Fibroblast of the aortic adventitia (primary cell): ENCODE data around the gene HMGA1. TPM values are rescaled to one million over a fixed set of nuclear protein-coding genes. Genes with fewer than 3 reads are reported as not detected.

ENCODE experiments used
- DNase-seq: peaks from one replicate; pipeline ENCODE4 v3.0.0-alpha.2; 2010; ENCODE audit warnings: low read depth
- H3K4me3 ChIP-seq: 2 replicates; pipeline ENCODE4 v1.5.1; 2011; ENCODE audit warnings: low read depth, mild to moderate bottlenecking, control low read depth, low read length, moderate library complexity
- CTCF ChIP-seq: IDR thresholded peaks from 2 replicates; pipeline ENCODE4 v1.5.1; 2011; ENCODE audit warnings: mild to moderate bottlenecking, low read length, control low read depth, inconsistent platforms; ENCODE audit not compliant: insufficient read depth
- total RNA-seq: library from RNA; depleted of rRNA; stranded (reverse); fragments of >200 nt; gene quantifications from 2 replicates; pipeline ENCODE4 v1.2.3, GENCODE V29; 2012; ENCODE audit warnings: low replicate concordance

Gene HMGA1
- total RNA-seq, 1 donor, result 635 TPM

GRCh38 chr6:34276191-34276590 lies 39.5 kb downstream of the HMGA1 start:
- no peak for TF ChIP-seq CTCF
- H3K4me3 ChIP-seq, result no peak overlapping the region
- no peak for DNase-seq

- no peak for TF ChIP-seq CTCF
- DNase-seq, result no peak
- no peak overlapping the region for H3K4me3 ChIP-seq
Measured at GRCh38 chr6:34276881-34277762, 40.4 kb downstream of the HMGA1 start.

- TF ChIP-seq CTCF, result no peak
- H3K4me3 ChIP-seq, result no peak overlapping the region
- DNase-seq, result no peak
Measured at GRCh38 chr6:34277763-34278112, 41.1 kb downstream of the HMGA1 start.

GRCh38 chr6:34278833-34279232 lies 42.2 kb downstream of the HMGA1 start:
- no peak for DNase-seq
- TF ChIP-seq CTCF, result no peak
- H3K4me3 ChIP-seq, result no peak overlapping the region

- no peak overlapping the region for H3K4me3 ChIP-seq
- no peak for TF ChIP-seq CTCF
- DNase-seq, result no peak
Measured at GRCh38 chr6:34280216-34280615, 43.5 kb downstream of the HMGA1 start.

GRCh38 chr6:34281702-34282334 lies 45.1 kb downstream of the HMGA1 start:
- H3K4me3 ChIP-seq, result no peak overlapping the region
- no peak for DNase-seq
- no peak for TF ChIP-seq CTCF
